Ishikawa (cell line): ENCODE measurements around the gene RIC8B.

Source experiments
- EP300 ChIP-seq: IDR thresholded peaks from 2 replicates; pipeline ENCODE4 v1.6.1; 2012; ENCODE audit warnings: borderline replicate concordance
- TEAD4 ChIP-seq: IDR thresholded peaks from 2 replicates; pipeline ENCODE4 v1.6.1; 2012
- TF ChIP-seq, protein P1 (sequence below): IDR thresholded peaks from 2 replicates; pipeline ENCODE4 v1.6.1; 2012
- TF ChIP-seq, protein P2 (sequence below): IDR thresholded peaks from 2 replicates; pipeline ENCODE4 v1.6.1; 2012; ENCODE audit warnings: low read depth, mild to moderate bottlenecking

DNA sequence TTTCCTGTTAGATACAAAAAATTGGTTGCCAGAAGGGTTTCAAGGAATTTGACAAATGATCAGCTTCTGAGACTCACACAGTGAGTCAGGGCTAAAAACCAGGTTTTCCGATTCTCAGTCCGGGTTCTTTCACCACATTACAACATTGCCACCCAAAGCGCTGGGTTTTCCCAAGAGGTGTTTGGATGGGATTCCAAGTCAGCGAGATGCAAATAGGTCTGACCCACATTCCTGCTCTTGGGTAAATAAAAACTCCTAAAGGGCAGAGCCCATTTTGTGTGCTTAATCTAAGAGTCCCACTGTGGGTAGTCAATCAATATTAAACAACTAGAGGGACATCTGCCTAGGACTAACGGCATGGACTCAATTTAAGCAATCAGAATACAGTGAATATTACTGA, 5.4 kb upstream of the RIC8B start:
- TF ChIP-seq, protein P1, sequence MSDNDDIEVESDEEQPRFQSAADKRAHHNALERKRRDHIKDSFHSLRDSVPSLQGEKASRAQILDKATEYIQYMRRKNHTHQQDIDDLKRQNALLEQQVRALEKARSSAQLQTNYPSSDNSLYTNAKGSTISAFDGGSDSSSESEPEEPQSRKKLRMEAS, result no peak
- no peak for TF ChIP-seq TEAD4
- TF ChIP-seq, protein P2, sequence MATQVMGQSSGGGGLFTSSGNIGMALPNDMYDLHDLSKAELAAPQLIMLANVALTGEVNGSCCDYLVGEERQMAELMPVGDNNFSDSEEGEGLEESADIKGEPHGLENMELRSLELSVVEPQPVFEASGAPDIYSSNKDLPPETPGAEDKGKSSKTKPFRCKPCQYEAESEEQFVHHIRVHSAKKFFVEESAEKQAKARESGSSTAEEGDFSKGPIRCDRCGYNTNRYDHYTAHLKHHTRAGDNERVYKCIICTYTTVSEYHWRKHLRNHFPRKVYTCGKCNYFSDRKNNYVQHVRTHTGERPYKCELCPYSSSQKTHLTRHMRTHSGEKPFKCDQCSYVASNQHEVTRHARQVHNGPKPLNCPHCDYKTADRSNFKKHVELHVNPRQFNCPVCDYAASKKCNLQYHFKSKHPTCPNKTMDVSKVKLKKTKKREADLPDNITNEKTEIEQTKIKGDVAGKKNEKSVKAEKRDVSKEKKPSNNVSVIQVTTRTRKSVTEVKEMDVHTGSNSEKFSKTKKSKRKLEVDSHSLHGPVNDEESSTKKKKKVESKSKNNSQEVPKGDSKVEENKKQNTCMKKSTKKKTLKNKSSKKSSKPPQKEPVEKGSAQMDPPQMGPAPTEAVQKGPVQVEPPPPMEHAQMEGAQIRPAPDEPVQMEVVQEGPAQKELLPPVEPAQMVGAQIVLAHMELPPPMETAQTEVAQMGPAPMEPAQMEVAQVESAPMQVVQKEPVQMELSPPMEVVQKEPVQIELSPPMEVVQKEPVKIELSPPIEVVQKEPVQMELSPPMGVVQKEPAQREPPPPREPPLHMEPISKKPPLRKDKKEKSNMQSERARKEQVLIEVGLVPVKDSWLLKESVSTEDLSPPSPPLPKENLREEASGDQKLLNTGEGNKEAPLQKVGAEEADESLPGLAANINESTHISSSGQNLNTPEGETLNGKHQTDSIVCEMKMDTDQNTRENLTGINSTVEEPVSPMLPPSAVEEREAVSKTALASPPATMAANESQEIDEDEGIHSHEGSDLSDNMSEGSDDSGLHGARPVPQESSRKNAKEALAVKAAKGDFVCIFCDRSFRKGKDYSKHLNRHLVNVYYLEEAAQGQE, result no peak
- no peak for TF ChIP-seq EP300
